Fibroblast of lung (primary cell): ENCODE data around the gene EXOC2. TPM values are rescaled to one million over a fixed set of nuclear protein-coding genes. Genes with fewer than 3 reads are reported as not detected.

ENCODE experiments used
- DNase-seq, 2 donors: peaks; one replicate each; pipeline versions ENCODE4 v3.0.0 to v3.0.0-alpha.2; 2010; ENCODE audit warnings: low read depth in 2 of 2
- H2AFZ ChIP-seq: 2 replicates; pipeline ENCODE4 v1.5.1; 2012; ENCODE audit warnings: low read length, control low read depth, inconsistent platforms
- H3K27ac ChIP-seq: 2 replicates; pipeline ENCODE4 v1.5.1; 2011; ENCODE audit warnings: low read length, control low read depth; ENCODE audit not compliant: insufficient read depth
- H3K27me3 ChIP-seq: 2 replicates; pipeline ENCODE4 v1.5.1; 2011; ENCODE audit warnings: mild to moderate bottlenecking, low read length; ENCODE audit not compliant: control insufficient read depth, insufficient read depth
- H3K36me3 ChIP-seq: 2 replicates; pipeline ENCODE4 v1.5.1; 2011; ENCODE audit warnings: low read length; ENCODE audit not compliant: control insufficient read depth, insufficient read depth
- H3K4me1 ChIP-seq: 2 replicates; pipeline ENCODE4 v1.5.1; 2011; ENCODE audit warnings: low read length; ENCODE audit not compliant: control insufficient read depth, insufficient read depth; ENCODE audit errors: extremely low read depth
- H3K4me2 ChIP-seq: 2 replicates; pipeline ENCODE4 v1.5.1; 2011; ENCODE audit warnings: low read length, control low read depth; ENCODE audit not compliant: insufficient read depth; ENCODE audit errors: extremely low read depth
- H3K4me3 ChIP-seq, 4 experiments: fragments of 200-600 bp in 1 of 4; sonication (generic) in 1 of 4; replicated peaks in 1 of 4; 2 replicates each; pipeline ENCODE4 v1.5.1; 2011 to 2016; ENCODE audit warnings: low read length in 4 of 4, low read depth in 3 of 4, mild to moderate bottlenecking in 3 of 4, control low read depth in 2 of 4, inconsistent platforms in 1 of 4, mixed read lengths in 1 of 4; ENCODE audit not compliant: insufficient read depth in 1 of 4; ENCODE audit errors: control extremely low read depth in 1 of 4
- H3K79me2 ChIP-seq: 2 replicates; pipeline ENCODE4 v1.5.1; 2012; ENCODE audit warnings: mild to moderate bottlenecking, low read length, inconsistent platforms; ENCODE audit not compliant: control insufficient read depth, insufficient read depth
- H3K9ac ChIP-seq: 2 replicates; pipeline ENCODE4 v1.5.1; 2011; ENCODE audit warnings: mild to moderate bottlenecking, low read length, control low read depth; ENCODE audit not compliant: insufficient read depth
- H3K9me3 ChIP-seq: 2 replicates; pipeline ENCODE4 v1.5.1; 2012; ENCODE audit warnings: low read depth, low read length; ENCODE audit not compliant: control insufficient read depth, insufficient read depth
- H4K20me1 ChIP-seq: 2 replicates; pipeline ENCODE4 v1.5.1; 2011; ENCODE audit warnings: low read length; ENCODE audit not compliant: control insufficient read depth, insufficient read depth; ENCODE audit errors: extremely low read depth
- EZH2 ChIP-seq: IDR thresholded peaks from 2 replicates; pipeline ENCODE4 v1.5.1; 2012; ENCODE audit warnings: low read length, control low read depth, mild to moderate bottlenecking; ENCODE audit errors: missing control alignments
- polyA plus RNA-seq, 2 donors: library from polyadenylated mRNA; depleted of rRNA in 1 of 2; stranded (reverse) in 1 of 2; unstranded in 1 of 2; fragments of >200 nt; gene quantifications; 2 replicates each; pipeline ENCODE4 v1.2.1, GENCODE V29; 2011 to 2012; ENCODE audit warnings: missing spikeins in 1 of 2
- total RNA-seq: library from RNA; depleted of rRNA; stranded (reverse); fragments of >200 nt; gene quantifications from 2 replicates; pipeline ENCODE4 v1.2.1, GENCODE V29; 2014
- TF ChIP-seq, protein P1 (sequence below), 2 donors: IDR thresholded peaks in 1 of 2; conservative IDR thresholded peaks in 1 of 2; 1 replicate in 1 of 2; 2 replicates in 1 of 2; pipeline ENCODE4 v1.5.1; 2011 to 2012; ENCODE audit warnings: low read length in 2 of 2, control low read depth in 1 of 2, inconsistent platforms in 1 of 2, low read depth in 1 of 2, mild to moderate bottlenecking in 1 of 2

Gene EXOC2
- total and polyA plus RNA-seq, 2 donors (not counting 1 experiment from before 2014, with no cell fraction given) = 19.7 to 42.3 TPM

GRCh38 chr6:677919-678318 is 15.0 kb downstream of the EXOC2 start:
- no peak overlapping the region for H2AFZ ChIP-seq
- no peak overlapping the region for H3K9ac ChIP-seq
- no peaks in the 10 kb centered on the region for H3K9me3 ChIP-seq
- peaks cover 40% of the 10 kb centered on the region for H3K79me2 ChIP-seq
- H3K27me3 ChIP-seq = no peaks in the 10 kb centered on the region
- H3K4me3 ChIP-seq = no peak overlapping the region
- no peak overlapping the region for H3K27ac ChIP-seq
- H3K4me1 ChIP-seq = peaks cover 16% of the 10 kb centered on the region
- H3K36me3 ChIP-seq = no peaks in the 10 kb centered on the region
- TF ChIP-seq, protein P1, sequence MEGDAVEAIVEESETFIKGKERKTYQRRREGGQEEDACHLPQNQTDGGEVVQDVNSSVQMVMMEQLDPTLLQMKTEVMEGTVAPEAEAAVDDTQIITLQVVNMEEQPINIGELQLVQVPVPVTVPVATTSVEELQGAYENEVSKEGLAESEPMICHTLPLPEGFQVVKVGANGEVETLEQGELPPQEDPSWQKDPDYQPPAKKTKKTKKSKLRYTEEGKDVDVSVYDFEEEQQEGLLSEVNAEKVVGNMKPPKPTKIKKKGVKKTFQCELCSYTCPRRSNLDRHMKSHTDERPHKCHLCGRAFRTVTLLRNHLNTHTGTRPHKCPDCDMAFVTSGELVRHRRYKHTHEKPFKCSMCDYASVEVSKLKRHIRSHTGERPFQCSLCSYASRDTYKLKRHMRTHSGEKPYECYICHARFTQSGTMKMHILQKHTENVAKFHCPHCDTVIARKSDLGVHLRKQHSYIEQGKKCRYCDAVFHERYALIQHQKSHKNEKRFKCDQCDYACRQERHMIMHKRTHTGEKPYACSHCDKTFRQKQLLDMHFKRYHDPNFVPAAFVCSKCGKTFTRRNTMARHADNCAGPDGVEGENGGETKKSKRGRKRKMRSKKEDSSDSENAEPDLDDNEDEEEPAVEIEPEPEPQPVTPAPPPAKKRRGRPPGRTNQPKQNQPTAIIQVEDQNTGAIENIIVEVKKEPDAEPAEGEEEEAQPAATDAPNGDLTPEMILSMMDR (conservative IDR thresholded peaks at IDR 0.05 in 1 of 2, IDR thresholded peaks at IDR 0.05 in 1 of 2; ENCODE audit: low read depth in 1 of 2, low read length in 2 of 2) = no peak
- TF ChIP-seq EZH2 = no peak
- peaks cover 2% of the 10 kb centered on the region for H4K20me1 ChIP-seq
- H3K4me2 ChIP-seq = no peak overlapping the region
- no peak for DNase-seq

GRCh38 chr6:674956-675355 is 18.0 kb downstream of the EXOC2 start:
- Histone ChIP-seq H3K4me1 (peaks cover 6% of the 10 kb centered on the region), H2AFZ (no peak overlapping the region), H3K36me3 (no peaks in the 10 kb centered on the region), H3K4me3 (no peak overlapping the region), H3K79me2 (peaks cover 24% of the 10 kb centered on the region), H3K27me3 (no peaks in the 10 kb centered on the region), H4K20me1 (no peaks in the 10 kb centered on the region), H3K9me3 (no peaks in the 10 kb centered on the region), H3K9ac (no peak overlapping the region), H3K27ac (no peak overlapping the region), H3K4me2 (no peak overlapping the region)
- no peak for DNase-seq
- no peak for TF ChIP-seq EZH2
- TF ChIP-seq, protein P1 (conservative IDR thresholded peaks at IDR 0.05 in 1 of 2, IDR thresholded peaks at IDR 0.05 in 1 of 2; ENCODE audit: low read depth in 1 of 2, low read length in 2 of 2) = no peak

DNA sequence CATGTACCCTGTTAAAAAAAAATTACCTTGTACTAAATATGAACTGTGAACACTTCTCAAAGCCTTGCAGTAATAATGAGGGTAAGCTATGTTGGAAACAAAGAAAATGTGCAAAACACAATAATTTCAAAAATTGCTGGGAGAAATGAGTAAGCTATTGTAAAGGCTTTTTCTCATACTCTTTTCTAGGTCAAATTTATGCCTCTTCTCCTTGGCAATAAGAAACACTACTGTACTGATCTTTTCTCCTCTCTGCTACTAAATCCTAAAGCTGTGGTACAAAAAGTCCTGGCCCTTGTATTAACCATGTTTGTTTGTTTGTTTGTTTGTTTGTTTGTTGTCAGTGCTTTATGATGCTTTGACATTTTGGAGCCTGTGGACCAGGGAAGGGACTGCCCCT is 18.5 kb downstream of the EXOC2 start:
- Histone ChIP-seq H3K36me3 (no peaks in the 10 kb centered on the region), H3K4me2 (no peak overlapping the region), H3K4me3 (no peak overlapping the region), H4K20me1 (no peaks in the 10 kb centered on the region), H3K27me3 (no peaks in the 10 kb centered on the region), H3K9ac (no peak overlapping the region), H3K79me2 (peaks cover 20% of the 10 kb centered on the region), H3K4me1 (peaks cover 4% of the 10 kb centered on the region), H3K27ac (no peak overlapping the region), H3K9me3 (no peaks in the 10 kb centered on the region), H2AFZ (no peak overlapping the region)
- TF ChIP-seq EZH2 = no peak
- TF ChIP-seq, protein P1 (conservative IDR thresholded peaks at IDR 0.05 in 1 of 2, IDR thresholded peaks at IDR 0.05 in 1 of 2; ENCODE audit: low read depth in 1 of 2, low read length in 2 of 2) = no peak
- no peak for DNase-seq
